IPS DF 4.7 (cell line): Measurements from ENCODE around the gene NUDCD3.
"Not testable (repeated sequence)": the region's sequence is repeated elsewhere in the genome, so short reads cannot be mapped to it uniquely, and the experiment has no call there.

Experiments
- DNase-seq: peaks from one replicate; pipeline ENCODE4 v3.0.0-alpha.2; 2013; ENCODE audit warnings: low spot score; ENCODE audit errors: extremely low read depth

The NUDCD3 gene

GRCh38 chr7:44449584-44449928 is 40.9 kb downstream of the NUDCD3 start:
- DNase-seq, result no peak

- no peak for DNase-seq
Measured at GRCh38 chr7:44448922-44449583, 41.4 kb downstream of the NUDCD3 start.

- DNase-seq, result no peak
Measured at GRCh38 chr7:44447874-44448425, 42.5 kb downstream of the NUDCD3 start.

GRCh38 chr7:44445986-44446671 is 44.3 kb downstream of the NUDCD3 start:
- DNase-seq, result no peak

GRCh38 chr7:44441079-44441478 is 49.4 kb downstream of the NUDCD3 start:
- no peak for DNase-seq

- DNase-seq, result no peak
Measured at GRCh38 chr7:44440577-44441078, 49.8 kb downstream of the NUDCD3 start.

GRCh38 chr7:44439926-44440325 is 50.5 kb downstream of the NUDCD3 start:
- no peak for DNase-seq

- DNase-seq, result no peak
Measured at GRCh38 chr7:44438816-44439215, 51.6 kb downstream of the NUDCD3 start.

GRCh38 chr7:44434201-44434600 is 56.3 kb downstream of the NUDCD3 start:
- DNase-seq, result no peak

- DNase-seq, result no peak
Measured at GRCh38 chr7:44433255-44434022, 57.0 kb downstream of the NUDCD3 start.

GRCh38 chr7:44432381-44432977 is 58.0 kb downstream of the NUDCD3 start:
- no peak for DNase-seq

- DNase-seq, result no peak
Measured at GRCh38 chr7:44431091-44431608, 59.3 kb downstream of the NUDCD3 start.

GRCh38 chr7:44430054-44430453 is 60.4 kb downstream of the NUDCD3 start:
- DNase-seq, result no peak

GRCh38 chr7:44424762-44425161 is 65.7 kb downstream of the NUDCD3 start:
- not testable (repeated sequence) for DNase-seq

- no peak for DNase-seq
Measured at GRCh38 chr7:44416941-44417340, 73.5 kb downstream of the NUDCD3 start.

GRCh38 chr7:44415510-44415909 is 74.9 kb downstream of the NUDCD3 start:
- DNase-seq, result no peak

GRCh38 chr7:44415047-44415446 is 75.4 kb downstream of the NUDCD3 start:
- no peak for DNase-seq

GRCh38 chr7:44411306-44411705 is 79.2 kb downstream of the NUDCD3 start:
- no peak for DNase-seq

- peak; percentile 49 for DNase-seq
Measured at GRCh38 chr7:44408596-44408995, 81.9 kb downstream of the NUDCD3 start.

- no peak for DNase-seq
Measured at GRCh38 chr7:44403775-44404174, 86.7 kb downstream of the NUDCD3 start.

- DNase-seq, result no peak
Measured at GRCh38 chr7:44403176-44403759, 87.2 kb downstream of the NUDCD3 start.
